ENCODE results near the gene SLC25A45.
"Not testable (repeated sequence)": the region's sequence is repeated elsewhere in the genome, so short reads cannot be mapped to it uniquely, and the experiment has no call there.

SLC25A45 gene

GRCh38 chr11:65352783-65353182 is 29.7 kb downstream of the SLC25A45 start:
- DNase-seq (ENCODE audit: low read depth, low spot score) = peak; percentile 29
- no peak overlapping the region for H3K4me3 ChIP-seq (ENCODE audit: low read depth, low read length)
- in situ Hi-C loops (cut with HindIII; ENCODE audit: low sequenced_read_pairs) = no loop called here
- TF ChIP-seq CTCF (IDR thresholded peaks at IDR 0.05; ENCODE audit: low read depth, low read length) = peak; percentile 43

DNA sequence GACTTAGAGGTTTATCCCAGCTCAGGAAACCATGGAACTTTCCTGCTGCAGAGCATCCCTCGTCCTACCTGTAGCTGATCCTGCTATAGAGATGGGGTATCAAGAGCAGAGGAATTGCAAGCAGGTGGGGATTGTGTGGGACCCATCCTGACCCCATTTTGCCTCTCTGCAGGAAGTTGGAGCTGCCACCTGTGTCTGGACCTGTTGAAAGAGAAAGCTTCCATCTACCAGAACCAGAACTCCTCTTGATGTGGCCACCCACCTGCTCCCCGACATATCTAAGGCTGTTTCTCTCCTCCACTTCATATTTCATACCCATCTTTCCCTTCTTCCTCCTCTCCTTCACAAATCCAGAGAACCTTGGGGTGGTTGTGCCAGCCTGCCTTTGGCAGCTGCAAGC is 30.9 kb downstream of the SLC25A45 start:
- in situ Hi-C loops (cut with HindIII; ENCODE audit: low sequenced_read_pairs) = no loop called here
- no peak overlapping the region for H3K4me3 ChIP-seq (ENCODE audit: low read depth, low read length)
- no peak for TF ChIP-seq CTCF (IDR thresholded peaks at IDR 0.05; ENCODE audit: low read depth, low read length)
- no peak for DNase-seq (ENCODE audit: low read depth, low spot score)

DNA sequence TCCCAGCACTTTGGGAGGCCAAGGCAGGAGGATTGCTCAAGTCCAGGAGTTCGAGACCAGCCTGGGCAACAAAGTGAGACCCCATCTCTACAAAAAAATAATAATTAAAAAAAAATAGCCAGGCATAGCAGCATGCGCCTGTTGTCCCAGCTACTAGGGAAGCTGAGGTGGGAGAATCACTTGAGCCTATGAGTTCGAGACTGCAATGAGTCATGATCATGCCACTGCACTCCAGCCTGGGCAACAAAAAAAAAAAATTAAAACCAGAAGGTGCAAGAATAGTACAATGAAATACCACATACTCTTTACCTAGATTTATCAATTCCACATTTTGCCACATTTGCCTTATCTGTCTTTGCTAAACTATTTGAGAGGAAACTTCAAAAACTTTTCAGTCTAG is 40.6 kb downstream of the SLC25A45 start:
- no peak overlapping the region for H3K4me3 ChIP-seq (ENCODE audit: low read depth, low read length)
- in situ Hi-C loops (cut with HindIII; ENCODE audit: low sequenced_read_pairs) = no loop called here
- no peak for TF ChIP-seq CTCF (IDR thresholded peaks at IDR 0.05; ENCODE audit: low read depth, low read length)
- no peak for DNase-seq (ENCODE audit: low read depth, low spot score)

DNA sequence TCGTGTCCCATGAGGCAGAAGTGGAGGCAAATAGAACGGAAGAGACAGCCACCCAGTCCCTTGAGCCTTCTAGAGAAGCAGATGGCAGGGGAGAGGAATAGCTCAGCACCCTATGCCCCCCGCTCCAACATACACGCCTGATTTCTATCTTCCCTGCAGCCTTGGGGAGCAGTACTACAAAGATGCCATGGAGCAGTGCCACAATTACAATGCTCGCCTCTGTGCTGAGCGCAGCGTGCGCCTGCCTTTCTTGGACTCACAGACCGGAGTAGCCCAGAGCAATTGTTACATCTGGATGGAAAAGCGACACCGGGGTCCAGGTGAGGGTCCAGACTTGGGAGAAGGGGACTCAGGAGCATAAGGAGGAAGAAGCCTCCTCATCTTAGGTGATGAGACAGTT is 42.2 kb downstream of the SLC25A45 start:
- no peak for DNase-seq (ENCODE audit: low read depth, low spot score)
- in situ Hi-C loops (cut with HindIII; ENCODE audit: low sequenced_read_pairs) = no loop called here
- no peak overlapping the region for H3K4me3 ChIP-seq (ENCODE audit: low read depth, low read length)
- TF ChIP-seq CTCF (IDR thresholded peaks at IDR 0.05; ENCODE audit: low read depth, low read length) = no peak

DNA sequence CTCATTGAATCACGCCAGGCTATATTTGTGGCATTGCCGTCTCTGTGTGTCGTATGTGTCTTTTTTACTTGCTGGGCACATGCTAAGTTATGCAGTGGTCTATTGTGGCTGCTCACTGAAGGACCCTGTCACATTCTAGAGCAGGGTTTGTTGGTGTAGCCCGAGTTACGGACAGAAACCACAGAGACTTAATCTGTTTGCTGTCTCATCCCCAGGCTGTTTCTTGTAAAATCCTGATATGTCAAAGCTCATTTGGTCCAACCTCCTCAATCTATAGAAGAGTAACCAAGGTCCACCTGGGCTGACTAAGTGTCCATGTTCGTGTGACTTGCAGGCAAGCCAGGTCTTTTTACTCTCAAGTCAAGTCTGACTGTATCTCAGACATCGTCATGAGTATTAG is 43.8 kb downstream of the SLC25A45 start:
- TF ChIP-seq CTCF (IDR thresholded peaks at IDR 0.05; ENCODE audit: low read depth, low read length) = no peak
- no peak overlapping the region for H3K4me3 ChIP-seq (ENCODE audit: low read depth, low read length)
- no peak for DNase-seq (ENCODE audit: low read depth, low spot score)
- in situ Hi-C loops (cut with HindIII; ENCODE audit: low sequenced_read_pairs) = no loop called here

GRCh38 chr11:65334696-65335295 is 47.6 kb downstream of the SLC25A45 start:
- DNase-seq (ENCODE audit: low read depth, low spot score) = no peak
- no peak for TF ChIP-seq CTCF (IDR thresholded peaks at IDR 0.05; ENCODE audit: low read depth, low read length)
- in situ Hi-C loops (cut with HindIII; ENCODE audit: low sequenced_read_pairs) = no loop called here
- H3K4me3 ChIP-seq (ENCODE audit: low read depth, low read length) = peak overlapping the region; percentile 94

- DNase-seq (ENCODE audit: low read depth, low spot score); H3K4me3 ChIP-seq (ENCODE audit: low read depth, low read length); in situ Hi-C loops (cut with HindIII; ENCODE audit: low sequenced_read_pairs): not testable (repeated sequence)
Observed at GRCh38 chr11:65332591-65332990, 49.9 kb downstream of the SLC25A45 start.

Measured in astrocyte of the spinal cord (primary cell).